Dedifferentiated amniotic fluid mesenchymal stem cell (primary cell): ENCODE data around the gene ZNF140.
A peak's percentile ranks its signal among the peaks of the same experiment; 100 is the strongest.

Experiments used
- DNase-seq: peaks from one replicate; pipeline ENCODE4 v3.0.0-alpha.2; 2016; ENCODE audit errors: extremely low spot score

ZNF140 gene

DNA sequence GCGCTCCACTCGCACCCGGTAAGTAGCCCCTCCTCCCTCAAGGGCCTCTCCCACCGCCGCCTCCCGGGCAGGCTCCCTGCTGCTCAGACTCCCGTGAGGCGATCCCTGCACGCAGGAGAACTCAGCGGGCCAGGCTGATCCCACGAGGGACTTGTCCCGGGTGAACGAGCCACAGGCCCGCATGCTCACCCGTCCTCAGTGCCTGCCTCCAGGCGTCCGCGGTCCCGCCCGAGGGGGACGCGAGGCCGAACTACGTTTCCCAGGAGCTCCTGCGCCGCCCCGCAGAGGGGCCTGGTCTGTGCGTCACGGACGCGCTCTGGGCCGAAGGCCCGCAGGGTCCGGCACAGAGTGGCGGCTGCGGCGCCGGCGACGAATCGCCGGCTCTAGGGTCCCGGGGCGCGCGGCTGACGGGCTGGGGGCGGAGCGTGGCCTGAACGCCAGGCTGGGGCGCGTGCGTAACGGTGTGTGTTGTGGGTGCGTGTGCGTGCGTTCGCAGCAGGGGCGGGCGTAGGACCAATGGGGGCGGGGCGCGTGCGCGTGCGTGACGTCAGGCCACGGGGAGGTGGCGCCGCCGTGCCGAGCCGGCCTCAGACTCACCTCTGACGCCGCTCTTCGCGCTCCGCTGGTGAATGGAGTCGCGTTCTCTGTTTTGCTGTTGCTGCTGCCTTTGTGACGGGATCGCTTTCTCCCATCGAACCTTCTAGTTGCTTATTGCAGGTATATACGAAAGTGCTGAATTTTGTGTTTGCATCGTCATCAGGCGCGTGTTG is 49.5 kb downstream of the ZNF140 start, which contains the start of the genes ZNF10 and ZNF891:
ZNF10 (plus strand) TSS at position 590 of the 770 bp plus-strand sequence. CDS start 13,866 bp downstream, outside the sequence.
ZNF891 (minus strand) TSS at position 237 of the 770 bp plus-strand sequence. CDS start 8,356 bp downstream, outside the sequence.
- peak; percentile 90 for DNase-seq

GRCh38 chr12:133130808-133131128 is 50.0 kb downstream of the ZNF140 start:
- DNase-seq: no peak

GRCh38 chr12:133135747-133136146 is 55.0 kb downstream of the ZNF140 start:
- DNase-seq: no peak

DNA sequence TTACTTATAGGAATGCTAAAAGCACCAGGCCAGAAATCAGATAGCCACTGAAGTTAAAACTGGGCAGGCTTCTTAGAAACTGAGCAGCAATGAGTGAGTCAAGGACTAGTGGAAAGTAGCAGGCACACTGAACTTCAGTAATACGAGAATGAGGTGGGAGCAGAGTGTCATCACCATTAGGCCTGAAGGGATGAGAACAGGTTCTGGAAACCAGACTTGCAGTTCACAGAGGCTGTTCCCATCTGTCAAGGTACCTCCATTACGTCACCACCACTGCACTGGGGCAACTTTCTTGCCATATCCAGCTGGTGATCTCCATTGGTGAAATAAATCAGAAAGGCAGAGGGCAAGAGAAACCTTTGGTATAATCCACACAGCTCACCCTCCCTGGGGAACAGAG is 65.3 kb downstream of the ZNF140 start:
- DNase-seq: no peak

DNA sequence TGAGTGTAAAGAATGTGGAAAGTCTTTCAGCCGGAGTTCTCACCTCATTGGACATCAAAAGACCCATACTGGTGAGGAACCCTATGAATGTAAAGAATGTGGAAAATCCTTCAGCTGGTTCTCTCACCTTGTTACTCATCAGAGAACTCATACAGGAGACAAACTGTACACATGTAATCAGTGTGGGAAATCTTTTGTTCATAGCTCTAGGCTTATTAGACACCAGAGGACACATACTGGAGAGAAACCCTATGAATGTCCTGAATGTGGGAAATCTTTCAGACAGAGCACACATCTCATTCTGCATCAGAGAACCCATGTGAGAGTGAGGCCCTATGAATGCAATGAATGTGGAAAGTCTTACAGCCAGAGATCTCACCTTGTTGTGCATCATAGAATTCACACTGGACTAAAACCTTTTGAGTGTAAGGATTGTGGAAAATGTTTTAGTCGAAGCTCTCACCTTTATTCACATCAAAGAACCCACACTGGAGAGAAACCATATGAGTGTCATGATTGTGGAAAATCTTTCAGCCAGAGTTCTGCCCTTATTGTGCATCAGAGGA is 75.5 kb downstream of the ZNF140 start:
- DNase-seq: no peak
